SK-N-SH treated with all-trans-retinoic acid at 6 μM for 48 hours (cell line): Measurements from ENCODE around the gene LBH.

Experiments used
- ARNTL ChIP-seq: fragments of 450-650 bp; formaldehyde crosslinking; IDR thresholded peaks from 2 replicates; pipeline ENCODE4 v1.5.0; 2020; ENCODE audit warnings: low read depth, mild to moderate bottlenecking, moderate library complexity, borderline replicate concordance
- ESRRG ChIP-seq: fragments of 250-450 bp; sonication (Bioruptor Pico); IDR thresholded peaks from 2 replicates; pipeline ENCODE4 v1.6.1; 2021; ENCODE audit warnings: mild to moderate bottlenecking
- GLIS3 ChIP-seq: fragments of 250-450 bp; sonication (Bioruptor Pico); IDR thresholded peaks from 2 replicates; pipeline ENCODE4 v1.5.0; 2020; ENCODE audit warnings: mild to moderate bottlenecking, moderate library complexity
- ISL1 ChIP-seq: fragments of 250-450 bp; sonication (Bioruptor Pico); IDR thresholded peaks from 2 replicates; pipeline ENCODE4 v2.1.2; 2022; ENCODE audit warnings: mild to moderate bottlenecking, moderate library complexity
- TCF4 ChIP-seq: fragments of 250-450 bp; sonication (Bioruptor Pico); IDR thresholded peaks from 2 replicates; pipeline ENCODE4 v1.8.0; 2021; ENCODE audit warnings: mild to moderate bottlenecking, moderate library complexity, borderline replicate concordance
- TOX ChIP-seq: fragments of 250-450 bp; sonication (Bioruptor Pico); IDR thresholded peaks from 2 replicates; pipeline ENCODE4 v1.8.0; 2021; ENCODE audit warnings: mild to moderate bottlenecking, moderate library complexity, borderline replicate concordance
- ZC3H10 ChIP-seq: fragments of 250-450 bp; sonication (Bioruptor Pico); IDR thresholded peaks from 2 replicates; pipeline ENCODE4 v1.5.1; 2021; ENCODE audit warnings: mild to moderate bottlenecking, moderate library complexity
- ZFP3 ChIP-seq: fragments of 250-450 bp; sonication (Bioruptor Pico); IDR thresholded peaks from 2 replicates; pipeline ENCODE4 v1.5.0; 2020; ENCODE audit warnings: mild to moderate bottlenecking, moderate library complexity
- ZFP30 ChIP-seq: fragments of 450-650 bp; formaldehyde crosslinking; IDR thresholded peaks from 2 replicates; pipeline ENCODE4 v1.5.0; 2022; ENCODE audit warnings: mild to moderate bottlenecking, moderate library complexity
- ZNF565 ChIP-seq: fragments of 450-650 bp; formaldehyde crosslinking; conservative IDR thresholded peaks from 2 replicates; pipeline ENCODE4 v1.5.0; 2020; ENCODE audit warnings: low read depth, mild to moderate bottlenecking, moderate library complexity
- TF ChIP-seq, protein P1 (sequence below): fragments of 250-450 bp; sonication (Bioruptor Pico); IDR thresholded peaks from 2 replicates; pipeline ENCODE4 v1.5.0; 2020; ENCODE audit warnings: mild to moderate bottlenecking, moderate library complexity
- TF ChIP-seq, protein P2 (sequence below): fragments of 250-450 bp; sonication (Bioruptor Pico); IDR thresholded peaks from 2 replicates; pipeline ENCODE4 v1.5.1; 2020; ENCODE audit warnings: low read depth, mild to moderate bottlenecking, moderate library complexity
- TF ChIP-seq, protein P3 (sequence below): fragments of 250-450 bp; sonication (Bioruptor Pico); IDR thresholded peaks from 2 replicates; pipeline ENCODE4 v1.8.0; 2020; ENCODE audit warnings: mild to moderate bottlenecking, moderate library complexity, borderline replicate concordance

DNA sequence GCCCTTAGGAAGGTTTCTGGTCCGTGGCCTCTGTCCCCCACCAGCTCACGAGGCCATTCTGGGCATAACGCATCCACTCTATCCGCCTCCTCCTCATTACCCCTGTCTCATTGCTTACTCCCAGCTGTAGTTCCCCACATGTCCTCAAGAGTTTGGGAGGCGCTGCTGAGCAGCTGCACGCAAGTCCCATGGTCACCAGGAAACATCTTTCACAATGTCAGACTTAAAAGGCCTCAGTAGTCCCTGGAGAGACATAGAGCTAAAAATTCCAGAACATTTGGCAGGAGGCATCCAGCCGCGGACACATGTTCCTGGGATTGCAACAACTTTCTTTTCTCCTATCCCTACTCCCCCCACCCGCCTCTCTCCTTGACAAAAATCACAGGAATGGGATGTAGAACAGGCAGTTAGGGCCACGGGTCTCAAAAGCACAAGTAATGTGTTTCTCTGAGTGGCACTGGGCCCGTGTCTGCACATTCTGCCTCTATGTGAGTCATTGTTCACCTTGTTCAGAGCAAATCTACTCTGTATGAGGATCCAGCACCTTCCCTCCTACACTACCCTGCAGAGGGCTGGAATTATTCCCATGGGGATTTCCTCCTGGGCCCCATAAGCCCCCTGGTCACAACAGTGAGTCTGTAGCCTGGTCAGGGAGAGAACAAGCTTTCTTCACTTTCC, 8.1 kb downstream of the LBH start:
- TF ChIP-seq ZFP30 (no peak), TOX (no peak), ZNF565 (CRISPR knock-in tag) (no peak), ZC3H10 (CRISPR knock-in tag) (no peak), ZFP3 (no peak), GLIS3 (CRISPR knock-in tag) (no peak), TCF4 (CRISPR knock-in tag) (no peak), ESRRG (CRISPR knock-in tag) (no peak), ARNTL (no peak), ISL1 (no peak)
- TF ChIP-seq, protein P1, sequence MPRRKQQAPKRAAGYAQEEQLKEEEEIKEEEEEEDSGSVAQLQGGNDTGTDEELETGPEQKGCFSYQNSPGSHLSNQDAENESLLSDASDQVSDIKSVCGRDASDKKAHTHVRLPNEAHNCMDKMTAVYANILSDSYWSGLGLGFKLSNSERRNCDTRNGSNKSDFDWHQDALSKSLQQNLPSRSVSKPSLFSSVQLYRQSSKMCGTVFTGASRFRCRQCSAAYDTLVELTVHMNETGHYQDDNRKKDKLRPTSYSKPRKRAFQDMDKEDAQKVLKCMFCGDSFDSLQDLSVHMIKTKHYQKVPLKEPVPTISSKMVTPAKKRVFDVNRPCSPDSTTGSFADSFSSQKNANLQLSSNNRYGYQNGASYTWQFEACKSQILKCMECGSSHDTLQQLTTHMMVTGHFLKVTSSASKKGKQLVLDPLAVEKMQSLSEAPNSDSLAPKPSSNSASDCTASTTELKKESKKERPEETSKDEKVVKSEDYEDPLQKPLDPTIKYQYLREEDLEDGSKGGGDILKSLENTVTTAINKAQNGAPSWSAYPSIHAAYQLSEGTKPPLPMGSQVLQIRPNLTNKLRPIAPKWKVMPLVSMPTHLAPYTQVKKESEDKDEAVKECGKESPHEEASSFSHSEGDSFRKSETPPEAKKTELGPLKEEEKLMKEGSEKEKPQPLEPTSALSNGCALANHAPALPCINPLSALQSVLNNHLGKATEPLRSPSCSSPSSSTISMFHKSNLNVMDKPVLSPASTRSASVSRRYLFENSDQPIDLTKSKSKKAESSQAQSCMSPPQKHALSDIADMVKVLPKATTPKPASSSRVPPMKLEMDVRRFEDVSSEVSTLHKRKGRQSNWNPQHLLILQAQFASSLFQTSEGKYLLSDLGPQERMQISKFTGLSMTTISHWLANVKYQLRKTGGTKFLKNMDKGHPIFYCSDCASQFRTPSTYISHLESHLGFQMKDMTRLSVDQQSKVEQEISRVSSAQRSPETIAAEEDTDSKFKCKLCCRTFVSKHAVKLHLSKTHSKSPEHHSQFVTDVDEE: no peak
- TF ChIP-seq, protein P2, sequence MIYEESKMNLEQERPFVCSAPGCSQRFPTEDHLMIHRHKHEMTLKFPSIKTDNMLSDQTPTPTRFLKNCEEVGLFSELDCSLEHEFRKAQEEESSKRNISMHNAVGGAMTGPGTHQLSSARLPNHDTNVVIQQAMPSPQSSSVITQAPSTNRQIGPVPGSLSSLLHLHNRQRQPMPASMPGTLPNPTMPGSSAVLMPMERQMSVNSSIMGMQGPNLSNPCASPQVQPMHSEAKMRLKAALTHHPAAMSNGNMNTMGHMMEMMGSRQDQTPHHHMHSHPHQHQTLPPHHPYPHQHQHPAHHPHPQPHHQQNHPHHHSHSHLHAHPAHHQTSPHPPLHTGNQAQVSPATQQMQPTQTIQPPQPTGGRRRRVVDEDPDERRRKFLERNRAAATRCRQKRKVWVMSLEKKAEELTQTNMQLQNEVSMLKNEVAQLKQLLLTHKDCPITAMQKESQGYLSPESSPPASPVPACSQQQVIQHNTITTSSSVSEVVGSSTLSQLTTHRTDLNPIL (CRISPR knock-in tag): no peak
- TF ChIP-seq, protein P3, sequence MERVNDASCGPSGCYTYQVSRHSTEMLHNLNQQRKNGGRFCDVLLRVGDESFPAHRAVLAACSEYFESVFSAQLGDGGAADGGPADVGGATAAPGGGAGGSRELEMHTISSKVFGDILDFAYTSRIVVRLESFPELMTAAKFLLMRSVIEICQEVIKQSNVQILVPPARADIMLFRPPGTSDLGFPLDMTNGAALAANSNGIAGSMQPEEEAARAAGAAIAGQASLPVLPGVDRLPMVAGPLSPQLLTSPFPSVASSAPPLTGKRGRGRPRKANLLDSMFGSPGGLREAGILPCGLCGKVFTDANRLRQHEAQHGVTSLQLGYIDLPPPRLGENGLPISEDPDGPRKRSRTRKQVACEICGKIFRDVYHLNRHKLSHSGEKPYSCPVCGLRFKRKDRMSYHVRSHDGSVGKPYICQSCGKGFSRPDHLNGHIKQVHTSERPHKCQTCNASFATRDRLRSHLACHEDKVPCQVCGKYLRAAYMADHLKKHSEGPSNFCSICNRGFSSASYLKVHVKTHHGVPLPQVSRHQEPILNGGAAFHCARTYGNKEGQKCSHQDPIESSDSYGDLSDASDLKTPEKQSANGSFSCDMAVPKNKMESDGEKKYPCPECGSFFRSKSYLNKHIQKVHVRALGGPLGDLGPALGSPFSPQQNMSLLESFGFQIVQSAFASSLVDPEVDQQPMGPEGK (CRISPR knock-in tag): no peak
